Measurements from ENCODE around the gene SNCA. TPM values are rescaled to one million over a fixed set of nuclear protein-coding genes. Genes with fewer than 3 reads are reported as not detected.

The SNCA gene
- total and polyA plus RNA-seq, 7 experiments from 2014 or later: 0.49 to 3.0 (median 1.4) TPM; not detected in 1

- ChIA-PET CTCF (no interaction called here), POLR2A (no interaction called here)
- Histone ChIP-seq H3K4me1 (ENCODE audit: control insufficient read depth in 2 of 2, insufficient read depth in 2 of 2, low read length in 2 of 2) (no peaks in the 10 kb centered on the region), H3K27me3 (ENCODE audit: control insufficient read depth in 2 of 2, insufficient read depth in 2 of 2, low read length in 2 of 2) (no peaks in the 10 kb centered on the region), H3K27ac (ENCODE audit: low read depth, low read length) (no peak overlapping the region), H3K36me3 (ENCODE audit: control insufficient read depth in 2 of 3, insufficient read depth in 3 of 3, low read length in 3 of 3) (no peaks in the 10 kb centered on the region), H3K4me3 (ENCODE audit: low read length) (no peak overlapping the region), H3K9me3 (ENCODE audit: control insufficient read depth in 2 of 3, low read length in 3 of 3) (no peaks in the 10 kb centered on the region)
- H3K36me3 Mint-ChIP-seq: peaks cover 0 to 7% (median 0%) of the 10 kb centered on the region in 5 donors
- H3K9me3 Mint-ChIP-seq: peaks cover 0 to 6% (median 0%) of the 10 kb centered on the region in 11 donors
- intact Hi-C loops (cut with micrococcal nuclease): no loop called here
- H3K27me3 Mint-ChIP-seq: peaks cover 7 to 31% (median 16%) of the 10 kb centered on the region in 5 donors
- H3K4me3 Mint-ChIP-seq: no peak overlapping the region
- peaks cover 0 to 5% (median 0%) of the 10 kb centered on the region in 7 donors for H3K4me1 Mint-ChIP-seq
- no peak overlapping the region for H3K27ac Mint-ChIP-seq
- DNase-seq (no peak), ATAC-seq (no peak)
Observed at GRCh38 chr4:89769856-89770255, 67.1 kb downstream of the SNCA start.

GRCh38 chr4:89767924-89768323, 69.0 kb downstream of the SNCA start:
- no peak overlapping the region for H3K27ac Mint-ChIP-seq
- H3K9me3 ChIP-seq (ENCODE audit: control insufficient read depth in 2 of 3, low read length in 3 of 3): no peaks in the 10 kb centered on the region
- DNase-seq: no peak
- no peak overlapping the region for H3K4me3 ChIP-seq (ENCODE audit: low read length)
- CTCF ChIA-PET: no interaction called here
- H3K27me3 ChIP-seq (ENCODE audit: control insufficient read depth in 2 of 2, insufficient read depth in 2 of 2, low read length in 2 of 2): no peaks in the 10 kb centered on the region
- H3K9me3 Mint-ChIP-seq: peaks cover 0 to 3% (median 0%) of the 10 kb centered on the region in 11 donors
- H3K4me3 Mint-ChIP-seq: no peak overlapping the region
- intact Hi-C loops (cut with micrococcal nuclease): no loop called here
- POLR2A ChIA-PET: no interaction called here
- H3K4me1 Mint-ChIP-seq: no peaks in the 10 kb centered on the region
- no peak overlapping the region for H3K27ac ChIP-seq (ENCODE audit: low read depth, low read length)
- H3K4me1 ChIP-seq (ENCODE audit: control insufficient read depth in 2 of 2, insufficient read depth in 2 of 2, low read length in 2 of 2): no peaks in the 10 kb centered on the region
- H3K27me3 Mint-ChIP-seq: peaks cover 4 to 20% (median 7%) of the 10 kb centered on the region in 5 donors
- H3K36me3 Mint-ChIP-seq: no peaks in the 10 kb centered on the region
- no peak for ATAC-seq
- H3K36me3 ChIP-seq (ENCODE audit: control insufficient read depth in 2 of 3, insufficient read depth in 3 of 3, low read length in 3 of 3): no peaks in the 10 kb centered on the region

GRCh38 chr4:89765966-89766365, 71.0 kb downstream of the SNCA start:
- Histone ChIP-seq H3K27ac (ENCODE audit: low read depth, low read length) (no peak overlapping the region), H3K9me3 (ENCODE audit: control insufficient read depth in 2 of 3, low read length in 3 of 3) (no peaks in the 10 kb centered on the region), H3K27me3 (ENCODE audit: control insufficient read depth in 2 of 2, insufficient read depth in 2 of 2, low read length in 2 of 2) (no peaks in the 10 kb centered on the region), H3K4me1 (ENCODE audit: control insufficient read depth in 2 of 2, insufficient read depth in 2 of 2, low read length in 2 of 2) (no peaks in the 10 kb centered on the region), H3K4me3 (ENCODE audit: low read length) (no peak overlapping the region), H3K36me3 (ENCODE audit: control insufficient read depth in 2 of 3, insufficient read depth in 3 of 3, low read length in 3 of 3) (no peaks in the 10 kb centered on the region)
- ChIA-PET CTCF (no interaction called here), POLR2A (no interaction called here)
- Mint-ChIP-seq H3K27ac (no peak overlapping the region), H3K36me3 (no peaks in the 10 kb centered on the region), H3K27me3 (peaks cover 4 to 11% (median 5%) of the 10 kb centered on the region in 5 donors), H3K4me3 (no peak overlapping the region), H3K4me1 (no peaks in the 10 kb centered on the region), H3K9me3 (peaks cover 0 to 3% (median 0%) of the 10 kb centered on the region in 11 donors)
- ATAC-seq (no peak), DNase-seq (no peak)
- intact Hi-C loops (cut with micrococcal nuclease): no loop called here

- Mint-ChIP-seq H3K27ac (no peak overlapping the region), H3K4me3 (no peak overlapping the region), H3K9me3 (peaks cover 0 to 3% (median 0%) of the 10 kb centered on the region in 11 donors), H3K4me1 (no peaks in the 10 kb centered on the region), H3K27me3 (peaks cover 4 to 11% (median 5%) of the 10 kb centered on the region in 5 donors), H3K36me3 (no peaks in the 10 kb centered on the region)
- H3K4me3 ChIP-seq (ENCODE audit: low read length): no peak overlapping the region
- ATAC-seq: no peak
- H3K27ac ChIP-seq (ENCODE audit: low read depth, low read length): no peak overlapping the region
- ChIA-PET POLR2A (no interaction called here), CTCF (no interaction called here)
- no peaks in the 10 kb centered on the region for H3K4me1 ChIP-seq (ENCODE audit: control insufficient read depth in 2 of 2, insufficient read depth in 2 of 2, low read length in 2 of 2)
- H3K27me3 ChIP-seq (ENCODE audit: control insufficient read depth in 2 of 2, insufficient read depth in 2 of 2, low read length in 2 of 2): no peaks in the 10 kb centered on the region
- no peaks in the 10 kb centered on the region for H3K36me3 ChIP-seq (ENCODE audit: control insufficient read depth in 2 of 3, insufficient read depth in 3 of 3, low read length in 3 of 3)
- no peaks in the 10 kb centered on the region for H3K9me3 ChIP-seq (ENCODE audit: control insufficient read depth in 2 of 3, low read length in 3 of 3)
- intact Hi-C loops (cut with micrococcal nuclease): no loop called here
- DNase-seq: no peak
Observed at GRCh38 chr4:89765528-89765927, 71.4 kb downstream of the SNCA start.

- Histone ChIP-seq H3K27ac (ENCODE audit: low read depth, low read length) (no peak overlapping the region), H3K36me3 (ENCODE audit: control insufficient read depth in 2 of 3, insufficient read depth in 3 of 3, low read length in 3 of 3) (no peaks in the 10 kb centered on the region), H3K9me3 (ENCODE audit: control insufficient read depth in 2 of 3, low read length in 3 of 3) (no peaks in the 10 kb centered on the region), H3K4me1 (ENCODE audit: control insufficient read depth in 2 of 2, insufficient read depth in 2 of 2, low read length in 2 of 2) (no peaks in the 10 kb centered on the region), H3K4me3 (ENCODE audit: low read length) (no peak overlapping the region), H3K27me3 (ENCODE audit: control insufficient read depth in 2 of 2, insufficient read depth in 2 of 2, low read length in 2 of 2) (no peaks in the 10 kb centered on the region)
- Mint-ChIP-seq H3K4me3 (no peak overlapping the region), H3K4me1 (no peaks in the 10 kb centered on the region), H3K36me3 (no peaks in the 10 kb centered on the region), H3K27ac (no peak overlapping the region), H3K9me3 (no peaks in the 10 kb centered on the region), H3K27me3 (peaks cover 0 to 11% (median 1%) of the 10 kb centered on the region in 5 donors)
- intact Hi-C loops (cut with micrococcal nuclease): no loop called here
- ChIA-PET CTCF (no interaction called here), POLR2A (no interaction called here)
- no peak for DNase-seq
- ATAC-seq: no peak
Observed at GRCh38 chr4:89762311-89762710, 74.7 kb downstream of the SNCA start.

GRCh38 chr4:89759426-89759825, 77.5 kb downstream of the SNCA start:
- H3K4me3 ChIP-seq (ENCODE audit: low read length): no peak overlapping the region
- Mint-ChIP-seq H3K9me3 (no peaks in the 10 kb centered on the region), H3K4me1 (no peaks in the 10 kb centered on the region), H3K27ac (no peak overlapping the region), H3K36me3 (no peaks in the 10 kb centered on the region), H3K27me3 (peaks cover 0 to 8% (median 0%) of the 10 kb centered on the region in 5 donors), H3K4me3 (no peak overlapping the region)
- no peak for ATAC-seq
- H3K36me3 ChIP-seq (ENCODE audit: control insufficient read depth in 2 of 3, insufficient read depth in 3 of 3, low read length in 3 of 3): no peaks in the 10 kb centered on the region
- H3K4me1 ChIP-seq (ENCODE audit: control insufficient read depth in 2 of 2, insufficient read depth in 2 of 2, low read length in 2 of 2): no peaks in the 10 kb centered on the region
- H3K9me3 ChIP-seq (ENCODE audit: control insufficient read depth in 2 of 3, low read length in 3 of 3): no peaks in the 10 kb centered on the region
- H3K27ac ChIP-seq (ENCODE audit: low read depth, low read length): no peak overlapping the region
- H3K27me3 ChIP-seq (ENCODE audit: control insufficient read depth in 2 of 2, insufficient read depth in 2 of 2, low read length in 2 of 2): peaks cover 0 to 4% of the 10 kb centered on the region in 2 donors
- intact Hi-C loops (cut with micrococcal nuclease): no loop called here
- POLR2A ChIA-PET: no interaction called here
- DNase-seq: no peak
- CTCF ChIA-PET: interaction anchor here (0.7 kb wide), 1 partner anchor 733 kb away, joined by 3 read pairs; no protein-coding TSS in a partner anchor

GRCh38 chr4:89757154-89757719, 79.7 kb downstream of the SNCA start:
- Mint-ChIP-seq H3K27ac (no peak overlapping the region), H3K36me3 (no peaks in the 10 kb centered on the region), H3K4me3 (no peak overlapping the region), H3K9me3 (no peaks in the 10 kb centered on the region), H3K27me3 (peaks cover 0 to 8% (median 0%) of the 10 kb centered on the region in 5 donors), H3K4me1 (no peaks in the 10 kb centered on the region)
- no peaks in the 10 kb centered on the region for H3K4me1 ChIP-seq (ENCODE audit: control insufficient read depth in 2 of 2, insufficient read depth in 2 of 2, low read length in 2 of 2)
- H3K9me3 ChIP-seq (ENCODE audit: control insufficient read depth in 2 of 3, low read length in 3 of 3): no peaks in the 10 kb centered on the region
- no peak overlapping the region for H3K4me3 ChIP-seq (ENCODE audit: low read length)
- intact Hi-C loops (cut with micrococcal nuclease): no loop called here
- no peak overlapping the region for H3K27ac ChIP-seq (ENCODE audit: low read depth, low read length)
- no peak for DNase-seq
- H3K27me3 ChIP-seq (ENCODE audit: control insufficient read depth in 2 of 2, insufficient read depth in 2 of 2, low read length in 2 of 2): peaks cover 0 to 4% of the 10 kb centered on the region in 2 donors
- ChIA-PET CTCF (no interaction called here), POLR2A (no interaction called here)
- H3K36me3 ChIP-seq (ENCODE audit: control insufficient read depth in 2 of 3, insufficient read depth in 3 of 3, low read length in 3 of 3): no peaks in the 10 kb centered on the region
- ATAC-seq: no peak

Measured in naive thymus-derived CD4-positive, alpha-beta T cell (primary cell).